CD14-positive monocyte (primary cell): ENCODE measurements around the gene PLA2G2C. TPM values are rescaled to one million over a fixed set of nuclear protein-coding genes. Genes with fewer than 3 reads are reported as not detected.

Experiments
- DNase-seq, 3 donors: peaks; one replicate each; pipeline ENCODE4 v3.0.0-alpha.2; 2011 to 2022
- H2AFZ ChIP-seq: 2 replicates; pipeline ENCODE4 v1.6.0; 2012; ENCODE audit warnings: mild to moderate bottlenecking, low read depth, low read length, inconsistent platforms; ENCODE audit not compliant: insufficient read depth, poor library complexity, severe bottlenecking
- H3K27ac ChIP-seq, 2 donors: 1 replicate in 1 of 2; 2 replicates in 1 of 2; pipeline ENCODE4 v1.5.1; 2012 to 2013; ENCODE audit warnings: low read length in 2 of 2, control low read depth in 1 of 2, inconsistent platforms in 1 of 2, low read depth in 1 of 2, mild to moderate bottlenecking in 1 of 2
- H3K27me3 ChIP-seq, 2 donors: one replicate each; pipeline versions ENCODE4 v1.6.0 to v1.6.1; 2011 to 2013; ENCODE audit warnings: low read length in 2 of 2; ENCODE audit not compliant: control insufficient read depth in 2 of 2, insufficient read depth in 2 of 2
- H3K36me3 ChIP-seq, 2 donors: replicated peaks in 1 of 2; 1 replicate in 1 of 2; 2 replicates in 1 of 2; pipeline versions ENCODE4 v1.5.1 to v1.6.1; 2012 to 2013; ENCODE audit warnings: low read length in 2 of 2, control low read depth in 1 of 2, inconsistent platforms in 1 of 2, mild to moderate bottlenecking in 1 of 2; ENCODE audit not compliant: insufficient read depth in 2 of 2, control insufficient read depth in 1 of 2
- H3K4me1 ChIP-seq, 2 donors: 1 replicate in 1 of 2; 2 replicates in 1 of 2; pipeline versions ENCODE4 v1.5.1 to v1.6.1; 2012 to 2013; ENCODE audit warnings: low read length in 2 of 2, control low read depth in 1 of 2, inconsistent platforms in 1 of 2, mild to moderate bottlenecking in 1 of 2, moderate library complexity in 1 of 2; ENCODE audit not compliant: insufficient read depth in 2 of 2, control insufficient read depth in 1 of 2
- H3K4me2 ChIP-seq: replicated peaks from 2 replicates; pipeline ENCODE3; 2012; ENCODE audit warnings: low read length, moderate library complexity, mild to moderate bottlenecking; ENCODE audit not compliant: poor library complexity, severe bottlenecking; ENCODE audit errors: extremely low read depth
- H3K4me3 ChIP-seq, 3 experiments: fragments of 200-600 bp in 1 of 3; sonication (generic) in 1 of 3; replicated peaks in 1 of 3; 1 replicate in 2 of 3; 2 replicates in 1 of 3; pipeline ENCODE4 v1.5.1; 2011 to 2013; ENCODE audit warnings: low read length in 3 of 3, mild to moderate bottlenecking in 3 of 3, control low read depth in 2 of 3, low read depth in 2 of 3, inconsistent platforms in 1 of 3, moderate library complexity in 1 of 3
- H3K79me2 ChIP-seq: 2 replicates; pipeline ENCODE4 v1.6.0; 2012; ENCODE audit warnings: mild to moderate bottlenecking, control low read depth, inconsistent platforms, low read length, moderate library complexity; ENCODE audit not compliant: insufficient read depth
- H3K9ac ChIP-seq: 2 replicates; pipeline ENCODE4 v1.6.0; 2017; ENCODE audit warnings: low read length, mild to moderate bottlenecking; ENCODE audit not compliant: insufficient read depth, poor library complexity, severe bottlenecking
- H3K9me3 ChIP-seq, 2 donors: replicated peaks in 1 of 2; 1 replicate in 1 of 2; 2 replicates in 1 of 2; pipeline versions ENCODE4 v1.5.1 to v1.6.1; 2012 to 2013; ENCODE audit warnings: low read length in 2 of 2, control low read depth in 1 of 2; ENCODE audit not compliant: control insufficient read depth in 1 of 2, insufficient read depth in 1 of 2
- H4K20me1 ChIP-seq: 2 replicates; pipeline ENCODE4 v1.6.0; 2012; ENCODE audit warnings: mild to moderate bottlenecking, low read length, control low read depth, moderate library complexity; ENCODE audit not compliant: insufficient read depth
- H3K27ac Mint-ChIP-seq, 7 donors: one replicate each; pipeline ENCODE4 v1.8.0; 2020; ENCODE audit warnings: mild to moderate bottlenecking in 7 of 7, mixed read lengths in 7 of 7, moderate library complexity in 6 of 7, inconsistent platforms in 2 of 7
- H3K27me3 Mint-ChIP-seq, 3 donors: one replicate each; pipeline ENCODE4 v1.8.0; 2021 to 2022; ENCODE audit warnings: low read depth in 3 of 3, mild to moderate bottlenecking in 3 of 3, mixed read lengths in 3 of 3, moderate library complexity in 3 of 3, inconsistent platforms in 1 of 3
- H3K36me3 Mint-ChIP-seq, 2 donors: one replicate each; pipeline ENCODE4 v1.8.0; 2020; ENCODE audit warnings: mixed read lengths in 2 of 2, inconsistent platforms in 1 of 2, mild to moderate bottlenecking in 1 of 2
- H3K4me1 Mint-ChIP-seq: one replicate; pipeline ENCODE4 v1.8.0; 2020; ENCODE audit warnings: mild to moderate bottlenecking, mixed read lengths
- H3K4me3 Mint-ChIP-seq, 2 donors: one replicate each; pipeline ENCODE4 v1.8.0; 2020; ENCODE audit warnings: mild to moderate bottlenecking in 2 of 2, mixed read lengths in 2 of 2, moderate library complexity in 1 of 2
- H3K9me3 Mint-ChIP-seq, 7 donors: one replicate each; pipeline ENCODE4 v1.8.0; 2020 to 2022; ENCODE audit warnings: mixed read lengths in 7 of 7, mild to moderate bottlenecking in 6 of 7, moderate library complexity in 6 of 7, inconsistent platforms in 2 of 7
- WGBS: methylation state at CpG from one replicate; pipeline ENCODE4 v1.1.5; 2013; ENCODE audit warnings: missing lambda C conversion rate; ENCODE audit not compliant: insufficient coverage; 5-methylcytosine and 5-hydroxymethylcytosine counted together
- intact Hi-C, 2 donors: fragments of 100-400 bp; cut with micrococcal nuclease; formaldehyde crosslinking; loops; one replicate each; pipeline versions ENCODE4 v1.15.0 to v1.15.1; 2023
- polyA plus RNA-seq, 3 donors: library from polyadenylated mRNA; depleted of rRNA in 1 of 3; unstranded in 2 of 3; stranded (reverse) in 1 of 3; fragments of 300-500 nt in 2 of 3; fragments of >200 nt in 1 of 3; fragmentation: Illumina TruSeq in 2 of 3; gene quantifications; 1 replicate in 2 of 3; 2 replicates in 1 of 3; pipeline ENCODE4 v1.2.3, GENCODE V29; 2012 to 2021
- TF ChIP-seq, protein P1 (sequence below): fragments of 200-600 bp; IDR thresholded peaks from one replicate; pipeline ENCODE4 v1.8.0; 2022; ENCODE audit warnings: antibody characterized with exemption, mild to moderate bottlenecking

PLA2G2C gene
- polyA plus RNA-seq, 3 donors: 0.07 to 0.40 TPM; not detected in 1

DNA sequence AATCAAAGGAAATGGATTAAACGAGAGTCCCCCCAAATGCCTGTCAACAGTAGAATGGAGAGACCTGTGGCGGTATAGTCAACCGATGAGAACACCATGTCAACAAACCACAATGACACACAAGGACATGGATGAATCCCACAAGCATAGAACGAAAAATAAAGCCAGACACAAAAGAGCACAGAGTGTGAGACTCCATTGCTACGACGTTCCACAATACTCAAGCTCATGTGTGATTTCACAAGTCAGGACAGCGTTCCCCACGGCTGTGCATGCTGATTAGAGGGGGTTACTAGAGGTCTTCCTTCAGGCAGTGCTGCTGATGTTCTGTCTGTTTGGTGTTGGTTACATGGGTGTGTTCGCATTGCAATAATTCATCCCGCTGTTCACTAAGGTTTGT, 61.2 kb downstream of the PLA2G2C start:
- no peaks in the 10 kb centered on the region for H3K36me3 ChIP-seq
- peaks cover 13 to 26% of the 10 kb centered on the region in 2 donors for H3K4me1 ChIP-seq
- no peak for DNase-seq
- H3K4me2 ChIP-seq: no peak overlapping the region
- peaks cover 0 to 2% of the 10 kb centered on the region in 2 donors for H3K27me3 ChIP-seq
- peaks cover 29% of the 10 kb centered on the region for H3K4me1 Mint-ChIP-seq
- TF ChIP-seq, protein P1, sequence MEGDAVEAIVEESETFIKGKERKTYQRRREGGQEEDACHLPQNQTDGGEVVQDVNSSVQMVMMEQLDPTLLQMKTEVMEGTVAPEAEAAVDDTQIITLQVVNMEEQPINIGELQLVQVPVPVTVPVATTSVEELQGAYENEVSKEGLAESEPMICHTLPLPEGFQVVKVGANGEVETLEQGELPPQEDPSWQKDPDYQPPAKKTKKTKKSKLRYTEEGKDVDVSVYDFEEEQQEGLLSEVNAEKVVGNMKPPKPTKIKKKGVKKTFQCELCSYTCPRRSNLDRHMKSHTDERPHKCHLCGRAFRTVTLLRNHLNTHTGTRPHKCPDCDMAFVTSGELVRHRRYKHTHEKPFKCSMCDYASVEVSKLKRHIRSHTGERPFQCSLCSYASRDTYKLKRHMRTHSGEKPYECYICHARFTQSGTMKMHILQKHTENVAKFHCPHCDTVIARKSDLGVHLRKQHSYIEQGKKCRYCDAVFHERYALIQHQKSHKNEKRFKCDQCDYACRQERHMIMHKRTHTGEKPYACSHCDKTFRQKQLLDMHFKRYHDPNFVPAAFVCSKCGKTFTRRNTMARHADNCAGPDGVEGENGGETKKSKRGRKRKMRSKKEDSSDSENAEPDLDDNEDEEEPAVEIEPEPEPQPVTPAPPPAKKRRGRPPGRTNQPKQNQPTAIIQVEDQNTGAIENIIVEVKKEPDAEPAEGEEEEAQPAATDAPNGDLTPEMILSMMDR: no peak
- no peaks in the 10 kb centered on the region for H3K36me3 Mint-ChIP-seq
- peaks cover 3 to 8% of the 10 kb centered on the region in 2 donors for H3K9me3 ChIP-seq
- H3K27ac ChIP-seq: no peak overlapping the region
- no peak overlapping the region for H3K4me3 Mint-ChIP-seq
- no peaks in the 10 kb centered on the region for H3K79me2 ChIP-seq
- intact Hi-C loops: no loop called here
- no peaks in the 10 kb centered on the region for H4K20me1 ChIP-seq
- H3K27me3 Mint-ChIP-seq: peaks cover 2 to 13% (median 10%) of the 10 kb centered on the region in 3 donors
- 100% methylated on average over 2 of the region's 10 CpGs for WGBS
- no peak overlapping the region for H3K4me3 ChIP-seq
- H3K27ac Mint-ChIP-seq: peak overlapping the region in 1 of 7 donors; percentile 43
- H2AFZ ChIP-seq: no peak overlapping the region
- H3K9ac ChIP-seq: no peak overlapping the region
- peaks cover 2 to 14% (median 8%) of the 10 kb centered on the region in 7 donors for H3K9me3 Mint-ChIP-seq

DNA sequence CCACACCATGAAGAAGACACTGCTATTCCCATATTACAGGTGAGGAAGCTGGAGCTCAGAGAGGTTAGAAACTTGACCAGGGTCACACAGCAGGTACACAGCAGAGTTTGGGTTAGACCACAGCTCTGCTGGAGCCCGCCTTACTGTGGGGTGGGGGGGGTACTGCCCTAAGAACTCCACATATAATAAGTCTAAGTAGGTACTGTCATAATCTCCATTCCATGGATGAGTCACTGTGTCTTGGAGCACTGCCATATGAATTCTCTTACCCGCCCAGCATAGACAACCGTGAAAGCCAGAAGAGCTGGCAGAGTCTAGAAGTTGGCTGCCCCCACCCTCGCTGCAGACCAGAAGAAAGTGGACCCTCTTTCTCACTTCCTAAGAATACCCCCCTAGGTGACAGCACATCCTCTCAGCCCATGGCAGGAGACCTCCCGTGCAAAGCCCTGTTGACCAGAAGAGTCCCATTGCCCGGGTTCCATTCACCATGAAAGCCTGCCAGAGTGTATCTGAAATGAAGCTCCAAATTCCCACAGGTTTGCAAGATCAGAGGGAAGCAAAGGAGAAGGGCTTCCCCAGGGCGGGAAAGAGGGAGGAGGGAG, 61.8 kb downstream of the PLA2G2C start:
- Histone ChIP-seq H4K20me1 (no peaks in the 10 kb centered on the region), H3K27me3 (peaks cover 0 to 2% of the 10 kb centered on the region in 2 donors), H3K4me1 (peaks cover 18 to 31% of the 10 kb centered on the region in 2 donors), H3K4me2 (no peak overlapping the region), H2AFZ (no peak overlapping the region), H3K79me2 (no peaks in the 10 kb centered on the region), H3K36me3 (no peaks in the 10 kb centered on the region), H3K9ac (no peak overlapping the region), H3K27ac (no peak overlapping the region), H3K4me3 (no peak overlapping the region), H3K9me3 (peaks cover 3 to 4% of the 10 kb centered on the region in 2 donors)
- H3K36me3 Mint-ChIP-seq: no peaks in the 10 kb centered on the region
- peak; percentile 11 to 47 (median 19) for DNase-seq
- H3K27ac Mint-ChIP-seq: peak overlapping the region in 2 of 7 donors; percentile 32 to 45
- peaks cover under 1 to 10% (median 4%) of the 10 kb centered on the region in 7 donors for H3K9me3 Mint-ChIP-seq
- intact Hi-C loops: no loop called here
- 63% methylated on average over 4 of the region's 7 CpGs for WGBS
- H3K27me3 Mint-ChIP-seq: peaks cover 2 to 13% (median 10%) of the 10 kb centered on the region in 3 donors
- TF ChIP-seq, protein P1: no peak
- no peak overlapping the region for H3K4me3 Mint-ChIP-seq
- peaks cover 34% of the 10 kb centered on the region for H3K4me1 Mint-ChIP-seq
